ENCODE data around the gene CAPNS1. TPM values are rescaled to one million over a fixed set of nuclear protein-coding genes. Genes with fewer than 3 reads are reported as not detected.

The CAPNS1 gene
- total and polyA plus RNA-seq, 4 donors, result 79.5 to 280 (median 103) TPM

GRCh38 chr19:36120092-36120983, 19.5 kb upstream of the CAPNS1 start:
- H3K9me3 ChIP-seq (ENCODE audit: control insufficient read depth in 4 of 4, low read length in 3 of 4), result no peaks in the 10 kb centered on the region
- H3K27me3 ChIP-seq (ENCODE audit: control insufficient read depth in 4 of 4, insufficient read depth in 4 of 4, low read length in 3 of 4), result no peaks in the 10 kb centered on the region
- no peak overlapping the region for H3K4me3 ChIP-seq (ENCODE audit: low read depth in 1 of 3, low read length in 3 of 3)
- no peak for DNase-seq (ENCODE audit: low spot score)
- H3K36me3 ChIP-seq (ENCODE audit: control insufficient read depth in 4 of 4, insufficient read depth in 3 of 4, low read depth in 1 of 4, low read length in 3 of 4), result peaks cover 8 to 25% (median 11%) of the 10 kb centered on the region in 4 donors
- no peak for TF ChIP-seq HNF4G (IDR thresholded peaks at IDR 0.05)
- TF ChIP-seq FOXA2 (IDR thresholded peaks at IDR 0.05), result no peak
- no peak for TF ChIP-seq YY1 (IDR thresholded peaks at IDR 0.05)
- TF ChIP-seq CTCF (IDR thresholded peaks at IDR 0.05; ENCODE audit: low read depth, low read length, missing input control), result no peak
- no peak for TF ChIP-seq EGR1 (IDR thresholded peaks at IDR 0.05; ENCODE audit: low read depth in 2 of 2)
- no peak for TF ChIP-seq HNF4A (conservative IDR thresholded peaks at IDR 0.05)
- no peak for TF ChIP-seq RAD21 (IDR thresholded peaks at IDR 0.05)
- TF ChIP-seq SP1 (IDR thresholded peaks at IDR 0.05), result no peak
- H3K27ac ChIP-seq (ENCODE audit: low read depth in 1 of 2, low read length in 2 of 2), result no peak overlapping the region
- H3K4me1 ChIP-seq (ENCODE audit: control insufficient read depth in 4 of 4, insufficient read depth in 4 of 4, low read length in 3 of 4), result peaks cover 0 to 9% (median 8%) of the 10 kb centered on the region in 4 donors
- WGBS, result 91% methylated on average over 26 of the region's 26 CpGs
- H3K9ac ChIP-seq (ENCODE audit: low read depth in 1 of 2, low read length in 2 of 2), result no peak overlapping the region

- no peak overlapping the region for H3K9ac ChIP-seq (ENCODE audit: low read depth in 1 of 2, low read length in 2 of 2)
- WGBS, result 97% methylated on average over 18 of the region's 18 CpGs
- peaks cover 0 to 6% (median 4%) of the 10 kb centered on the region in 4 donors for H3K4me1 ChIP-seq (ENCODE audit: control insufficient read depth in 4 of 4, insufficient read depth in 4 of 4, low read length in 3 of 4)
These were observed 18.9 kb upstream of the CAPNS1 start for GRCh38 chr19:36120984-36121358.

DNA sequence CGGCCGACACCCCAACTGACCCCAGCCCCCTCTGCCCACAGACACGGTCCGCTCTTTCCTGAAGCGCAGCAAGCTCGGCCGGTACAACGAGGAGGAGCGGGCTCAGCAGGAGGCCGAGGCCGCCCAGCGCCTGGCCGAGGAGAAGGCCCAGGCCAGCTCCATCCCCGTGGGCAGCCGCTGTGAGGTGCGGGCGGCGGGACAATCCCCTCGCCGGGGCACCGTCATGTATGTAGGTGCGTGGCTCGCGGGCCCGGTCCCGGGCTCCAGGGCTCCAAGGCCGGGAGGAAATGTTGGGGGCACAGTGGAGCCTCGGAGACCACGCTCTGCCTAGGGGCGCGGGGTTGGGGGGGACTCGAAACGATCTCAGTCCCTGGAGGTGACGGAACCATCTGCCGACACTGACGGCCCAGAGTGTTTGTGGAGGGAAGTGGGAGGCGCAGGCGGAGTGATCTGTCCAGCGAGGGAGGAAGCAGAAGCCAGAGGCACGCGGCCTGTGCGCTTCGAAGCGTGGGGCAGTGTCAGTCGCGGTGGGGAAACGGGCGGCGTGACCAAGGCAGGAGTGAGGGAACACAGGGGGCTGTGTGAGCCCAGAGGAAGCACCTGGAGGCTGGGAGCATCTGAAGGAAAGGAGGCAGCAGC, 18.3 kb upstream of the CAPNS1 start:
- DNase-seq (ENCODE audit: low spot score), result no peak
- Histone ChIP-seq H3K27me3 (ENCODE audit: control insufficient read depth in 4 of 4, insufficient read depth in 4 of 4, low read length in 3 of 4) (no peaks in the 10 kb centered on the region), H3K36me3 (ENCODE audit: control insufficient read depth in 4 of 4, insufficient read depth in 3 of 4, low read depth in 1 of 4, low read length in 3 of 4) (peaks cover 8 to 31% (median 14%) of the 10 kb centered on the region in 4 donors), H3K9me3 (ENCODE audit: control insufficient read depth in 4 of 4, low read length in 3 of 4) (no peaks in the 10 kb centered on the region), H3K27ac (ENCODE audit: low read depth in 1 of 2, low read length in 2 of 2) (no peak overlapping the region), H3K9ac (ENCODE audit: low read depth in 1 of 2, low read length in 2 of 2) (no peak overlapping the region), H3K4me1 (ENCODE audit: control insufficient read depth in 4 of 4, insufficient read depth in 4 of 4, low read length in 3 of 4) (no peaks in the 10 kb centered on the region), H3K4me3 (ENCODE audit: low read depth in 1 of 3, low read length in 3 of 3) (no peak overlapping the region)
- 92% methylated on average over 49 of the region's 49 CpGs for WGBS
- TF ChIP-seq EGR1 (IDR thresholded peaks at IDR 0.05; ENCODE audit: low read depth in 2 of 2) (no peak), HNF4G (IDR thresholded peaks at IDR 0.05) (no peak), REST (IDR thresholded peaks at IDR 0.05) (no peak), GABPA (IDR thresholded peaks at IDR 0.05 in 1 of 2, conservative IDR thresholded peaks at IDR 0.05 in 1 of 2) (no peak), ATF3 (IDR thresholded peaks at IDR 0.05) (no peak), ZBTB33 (IDR thresholded peaks at IDR 0.05) (no peak), FOXA2 (IDR thresholded peaks at IDR 0.05) (no peak), TAF1 (conservative IDR thresholded peaks at IDR 0.05) (no peak)
- TF ChIP-seq, protein P1, sequence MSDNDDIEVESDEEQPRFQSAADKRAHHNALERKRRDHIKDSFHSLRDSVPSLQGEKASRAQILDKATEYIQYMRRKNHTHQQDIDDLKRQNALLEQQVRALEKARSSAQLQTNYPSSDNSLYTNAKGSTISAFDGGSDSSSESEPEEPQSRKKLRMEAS (IDR thresholded peaks at IDR 0.05), result no peak

More at GRCh38 chr19:36120984-36121358, 18.9 kb upstream of the CAPNS1 start:
- no peak for TF ChIP-seq HNF4A (conservative IDR thresholded peaks at IDR 0.05)
- TF ChIP-seq, protein P1 (IDR thresholded peaks at IDR 0.05), result no peak
- Histone ChIP-seq H3K9me3 (ENCODE audit: control insufficient read depth in 4 of 4, low read length in 3 of 4) (no peaks in the 10 kb centered on the region), H3K27ac (ENCODE audit: low read depth in 1 of 2, low read length in 2 of 2) (no peak overlapping the region), H3K36me3 (ENCODE audit: control insufficient read depth in 4 of 4, insufficient read depth in 3 of 4, low read depth in 1 of 4, low read length in 3 of 4) (peaks cover 8 to 31% (median 14%) of the 10 kb centered on the region in 4 donors), H3K27me3 (ENCODE audit: control insufficient read depth in 4 of 4, insufficient read depth in 4 of 4, low read length in 3 of 4) (no peaks in the 10 kb centered on the region), H3K4me3 (ENCODE audit: low read depth in 1 of 3, low read length in 3 of 3) (no peak overlapping the region)
- no peak for DNase-seq (ENCODE audit: low spot score)
